Endothelial cell (in vitro differentiated cells): ENCODE data around the gene SHC3. TPM values are rescaled to one million over a fixed set of nuclear protein-coding genes. Genes with fewer than 3 reads are reported as not detected.

ENCODE experiments used
- DNase-seq: peaks from one replicate; pipeline ENCODE4 v3.0.0; 2021; ENCODE audit warnings: low spot score
- H3K27ac Mint-ChIP-seq: one replicate; pipeline ENCODE4 v1.8.0; 2021; ENCODE audit warnings: mixed read lengths, inconsistent platforms; ENCODE audit not compliant: unreplicated experiment
- H3K27me3 Mint-ChIP-seq: one replicate; pipeline ENCODE4 v1.8.0; 2021; ENCODE audit warnings: mild to moderate bottlenecking, moderate library complexity, mixed read lengths, inconsistent platforms; ENCODE audit not compliant: unreplicated experiment
- H3K36me3 Mint-ChIP-seq: one replicate; pipeline ENCODE4 v1.8.0; 2021; ENCODE audit warnings: mild to moderate bottlenecking, low read depth, mixed read lengths, inconsistent platforms; ENCODE audit not compliant: unreplicated experiment
- H3K4me1 Mint-ChIP-seq: one replicate; pipeline ENCODE4 v1.8.0; 2021; ENCODE audit warnings: mild to moderate bottlenecking, mixed read lengths, inconsistent platforms; ENCODE audit not compliant: unreplicated experiment
- H3K4me3 Mint-ChIP-seq: one replicate; pipeline ENCODE4 v1.8.0; 2021; ENCODE audit warnings: mild to moderate bottlenecking, mixed read lengths, inconsistent platforms; ENCODE audit not compliant: unreplicated experiment
- H3K9me3 Mint-ChIP-seq: one replicate; pipeline ENCODE4 v1.8.0; 2021; ENCODE audit warnings: mixed read lengths, inconsistent platforms; ENCODE audit not compliant: unreplicated experiment
- total RNA-seq: library from RNA; stranded (reverse); fragmentation: NEBNext Ultra II Directional; extraction: Animal tissue kit (Norgen Biotek cat#: 25700); gene quantifications from one replicate; pipeline ENCODE4 v1.2.1, GENCODE V29; 2021; ENCODE audit not compliant: unreplicated experiment
- TF ChIP-seq, protein P1 (sequence below): fragments of 200-600 bp; sonication (generic); IDR thresholded peaks from one replicate; pipeline ENCODE4 v1.5.0; 2021; ENCODE audit warnings: antibody characterized with exemption; ENCODE audit not compliant: unreplicated experiment

The SHC3 gene
- total RNA-seq, 1 donor from 2014 or later, result 6.5 TPM

DNA sequence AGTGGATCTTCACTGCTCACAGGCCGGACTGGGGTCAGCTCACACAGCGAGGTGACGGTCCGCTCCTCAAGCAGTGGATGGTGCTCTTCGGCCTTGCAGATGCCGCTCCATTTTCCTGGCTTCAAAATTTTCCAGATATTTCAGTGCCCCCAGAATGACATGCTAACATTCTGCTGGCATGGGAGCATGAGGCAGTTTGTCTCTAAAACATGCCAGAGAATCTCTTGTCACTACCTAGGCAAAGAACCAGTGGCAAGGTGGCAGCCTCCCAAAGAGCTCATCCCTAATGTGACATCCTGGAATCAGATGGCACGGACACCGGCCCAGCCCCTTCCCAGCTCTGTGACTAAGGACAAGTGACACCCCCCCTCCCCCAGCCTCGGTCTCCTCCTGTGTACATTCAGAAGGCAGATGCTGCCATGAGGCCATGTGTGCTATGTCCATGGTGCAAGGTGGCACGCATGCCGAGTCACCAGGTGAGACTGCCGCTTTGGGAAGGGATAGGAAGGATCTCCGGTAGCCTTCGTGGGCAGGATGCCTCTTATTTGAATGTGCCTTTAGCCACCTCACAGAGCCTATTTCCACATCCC lies 184.7 kb downstream of the SHC3 start:
- Mint-ChIP-seq H3K27me3 (peaks cover 7% of the 10 kb centered on the region), H3K4me3 (no peak overlapping the region), H3K9me3 (no peaks in the 10 kb centered on the region), H3K4me1 (peaks cover 22% of the 10 kb centered on the region), H3K27ac (no peak overlapping the region), H3K36me3 (peaks cover 4% of the 10 kb centered on the region)
- TF ChIP-seq, protein P1, sequence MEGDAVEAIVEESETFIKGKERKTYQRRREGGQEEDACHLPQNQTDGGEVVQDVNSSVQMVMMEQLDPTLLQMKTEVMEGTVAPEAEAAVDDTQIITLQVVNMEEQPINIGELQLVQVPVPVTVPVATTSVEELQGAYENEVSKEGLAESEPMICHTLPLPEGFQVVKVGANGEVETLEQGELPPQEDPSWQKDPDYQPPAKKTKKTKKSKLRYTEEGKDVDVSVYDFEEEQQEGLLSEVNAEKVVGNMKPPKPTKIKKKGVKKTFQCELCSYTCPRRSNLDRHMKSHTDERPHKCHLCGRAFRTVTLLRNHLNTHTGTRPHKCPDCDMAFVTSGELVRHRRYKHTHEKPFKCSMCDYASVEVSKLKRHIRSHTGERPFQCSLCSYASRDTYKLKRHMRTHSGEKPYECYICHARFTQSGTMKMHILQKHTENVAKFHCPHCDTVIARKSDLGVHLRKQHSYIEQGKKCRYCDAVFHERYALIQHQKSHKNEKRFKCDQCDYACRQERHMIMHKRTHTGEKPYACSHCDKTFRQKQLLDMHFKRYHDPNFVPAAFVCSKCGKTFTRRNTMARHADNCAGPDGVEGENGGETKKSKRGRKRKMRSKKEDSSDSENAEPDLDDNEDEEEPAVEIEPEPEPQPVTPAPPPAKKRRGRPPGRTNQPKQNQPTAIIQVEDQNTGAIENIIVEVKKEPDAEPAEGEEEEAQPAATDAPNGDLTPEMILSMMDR, result no peak
- DNase-seq, result no peak

DNA sequence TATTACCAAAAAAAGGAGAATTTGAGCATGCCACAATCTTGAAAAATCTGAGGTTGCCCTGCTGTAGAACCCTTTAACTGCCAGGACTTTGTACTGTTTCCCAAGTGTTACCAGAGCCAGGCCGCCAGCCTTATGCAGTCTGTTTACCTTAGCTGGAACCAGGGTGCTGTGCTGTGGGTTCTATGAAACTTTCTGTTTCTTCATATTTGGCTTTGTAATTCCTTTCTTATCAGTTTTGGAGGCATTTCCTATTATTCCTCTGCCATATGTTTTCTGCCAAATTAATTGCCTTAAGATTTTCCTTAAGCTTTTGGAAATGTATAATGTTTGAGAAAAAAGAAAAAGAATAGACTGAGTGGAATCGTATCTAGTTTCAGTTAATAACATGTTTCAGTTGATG lies 185.3 kb downstream of the SHC3 start:
- DNase-seq, result no peak
- H3K36me3 Mint-ChIP-seq, result peaks cover 4% of the 10 kb centered on the region
- TF ChIP-seq, protein P1, result no peak
- no peak overlapping the region for H3K4me3 Mint-ChIP-seq
- no peak overlapping the region for H3K27ac Mint-ChIP-seq
- H3K4me1 Mint-ChIP-seq, result peaks cover 29% of the 10 kb centered on the region
- peaks cover 8% of the 10 kb centered on the region for H3K27me3 Mint-ChIP-seq
- H3K9me3 Mint-ChIP-seq, result no peaks in the 10 kb centered on the region

DNA sequence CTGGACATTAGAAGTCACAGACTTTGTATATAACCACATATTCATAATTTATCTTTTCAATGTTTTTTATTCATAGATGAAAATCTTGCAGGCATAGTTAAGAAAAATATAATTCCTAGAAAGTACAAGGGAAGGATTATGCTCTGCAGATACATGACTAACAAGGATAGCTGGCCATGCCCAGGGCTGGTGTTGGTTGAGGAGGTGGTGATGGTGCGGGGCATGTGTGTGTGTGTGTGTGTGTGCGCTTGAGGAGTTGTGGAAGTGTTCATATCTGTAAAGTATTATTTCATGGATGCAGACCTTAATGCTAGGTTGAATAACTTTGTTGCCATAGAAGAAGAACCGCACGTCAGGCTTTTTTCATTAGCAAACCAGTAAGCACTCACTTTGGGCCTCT lies 186.1 kb downstream of the SHC3 start:
- H3K27me3 Mint-ChIP-seq, result peaks cover 8% of the 10 kb centered on the region
- H3K4me3 Mint-ChIP-seq, result peak overlapping the region; percentile 93
- no peak for DNase-seq
- no peak overlapping the region for H3K27ac Mint-ChIP-seq
- H3K4me1 Mint-ChIP-seq, result peaks cover 29% of the 10 kb centered on the region
- no peaks in the 10 kb centered on the region for H3K9me3 Mint-ChIP-seq
- peaks cover 4% of the 10 kb centered on the region for H3K36me3 Mint-ChIP-seq
- TF ChIP-seq, protein P1, result no peak

DNA sequence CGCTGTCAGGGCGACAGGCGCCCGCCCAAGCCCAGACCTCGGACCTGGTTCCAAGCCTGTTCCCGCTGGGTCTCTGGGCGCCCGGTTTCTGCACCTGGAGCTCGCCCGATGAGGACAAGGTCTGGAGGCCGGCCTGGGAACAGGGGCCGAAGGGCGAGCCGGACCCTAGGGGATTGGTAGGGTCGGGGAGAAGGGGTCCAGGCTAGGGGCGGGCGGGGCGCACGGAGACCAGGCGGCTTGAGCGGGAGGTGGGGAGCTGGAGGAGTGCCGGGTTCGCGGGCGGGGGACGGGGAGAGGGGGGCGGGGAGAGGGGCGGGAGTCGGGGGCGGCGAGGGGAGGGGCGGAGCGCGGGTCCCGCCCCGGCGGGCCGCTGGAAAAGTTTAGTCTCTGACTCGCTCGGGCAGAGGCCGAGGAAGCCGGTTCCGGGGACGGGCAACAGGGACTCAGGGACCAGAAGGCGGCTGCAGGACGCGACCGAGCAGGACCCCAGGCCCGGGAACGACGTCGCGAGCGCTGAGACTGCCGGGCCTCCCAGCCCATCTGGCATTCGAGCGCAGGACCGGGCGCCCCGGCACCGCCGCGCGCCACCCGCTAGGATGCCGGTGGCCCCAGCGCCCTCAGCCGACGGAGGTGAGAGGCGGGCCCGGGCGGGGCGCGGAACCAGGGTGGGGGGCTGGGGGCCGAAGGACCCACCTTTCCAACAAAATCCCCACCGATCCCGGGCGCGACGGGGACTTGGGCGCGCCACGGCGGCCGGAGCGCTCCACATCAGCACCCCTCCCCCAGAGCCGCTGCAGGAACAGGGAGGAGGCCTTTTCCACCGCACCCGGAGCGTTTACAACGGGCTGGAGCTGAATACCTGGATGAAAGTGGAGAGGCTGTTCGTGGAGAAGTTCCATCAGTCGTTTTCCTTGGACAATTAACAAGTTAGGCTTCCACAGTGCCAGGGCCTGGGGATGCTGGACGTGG lies 187.3 kb downstream of the SHC3 start, which contains the start of gene S1PR3:
S1PR3 (plus strand) TSS at position 403 of the 969 bp plus-strand sequence. CDS start 9,733 bp downstream, outside the sequence.
- H3K27ac Mint-ChIP-seq, result peak within 1 kb of the TSS; percentile 45
- H3K27me3 Mint-ChIP-seq, result peaks cover 5% of the 10 kb centered on the region
- H3K4me1 Mint-ChIP-seq, result peaks cover 29% of the 10 kb centered on the region
- DNase-seq, result peak; percentile 64
- TF ChIP-seq, protein P1, result no peak
- no peaks in the 10 kb centered on the region for H3K9me3 Mint-ChIP-seq
- no peaks in the 10 kb centered on the region for H3K36me3 Mint-ChIP-seq
- H3K4me3 Mint-ChIP-seq, result peak within 1 kb of the TSS; percentile 93

DNA sequence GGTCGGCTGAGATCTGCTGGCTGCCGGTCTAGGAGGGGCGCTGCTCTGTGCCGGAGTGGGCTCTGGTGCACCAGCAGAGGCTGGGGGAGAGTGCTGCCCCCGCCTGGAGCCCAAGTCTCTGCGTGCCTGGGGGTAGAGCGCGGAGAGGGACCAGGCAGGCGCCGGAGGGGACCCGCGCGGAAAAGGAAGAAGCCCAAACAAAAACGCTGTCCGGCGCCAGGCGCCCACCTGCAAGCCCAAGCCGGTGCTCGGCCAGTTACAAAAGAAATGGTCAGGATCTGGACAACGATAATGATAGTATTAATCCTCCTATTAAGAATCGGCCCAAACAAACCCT lies 187.9 kb downstream of the SHC3 start:
- Mint-ChIP-seq H3K4me1 (peaks cover 29% of the 10 kb centered on the region), H3K27ac (no peak overlapping the region), H3K27me3 (peaks cover 5% of the 10 kb centered on the region), H3K36me3 (no peaks in the 10 kb centered on the region), H3K4me3 (peak overlapping the region; percentile 79), H3K9me3 (no peaks in the 10 kb centered on the region)
- TF ChIP-seq, protein P1, result no peak
- peak; percentile 56 for DNase-seq
